ENCODE data around the gene CYP4Z1.
"Not testable (repeated sequence)": the region's sequence is repeated elsewhere in the genome, so short reads cannot be mapped to it uniquely, and the experiment has no call there.

The CYP4Z1 gene

GRCh38 chr1:47067097-47067594 lies at the start of gene CYP4Z1:
Gene CYP4Z1 (plus strand): TSS chr1:47067231. CDS start chr1:47067491, 260 bp downstream.
- DNase-seq = no peak

- DNase-seq = no peak
Observed at GRCh38 chr1:47021070-47021469, 46.0 kb upstream of the CYP4Z1 start.

GRCh38 chr1:47023268-47024140 lies 43.5 kb upstream of the CYP4Z1 start, which contains the start of gene CYP4X1:
Gene CYP4X1 (plus strand): TSS chr1:47023669. CDS start chr1:47023818, 149 bp downstream.
- no peak for DNase-seq

GRCh38 chr1:47024141-47024801 lies 42.8 kb upstream of the CYP4Z1 start:
- DNase-seq = no peak

- DNase-seq = no peak
Observed at GRCh38 chr1:47030170-47030805, 36.7 kb upstream of the CYP4Z1 start.

GRCh38 chr1:47031059-47031458 lies 36.0 kb upstream of the CYP4Z1 start:
- no peak for DNase-seq

GRCh38 chr1:47031585-47031984 lies 35.4 kb upstream of the CYP4Z1 start:
- no peak for DNase-seq

GRCh38 chr1:47036764-47037163 lies 30.3 kb upstream of the CYP4Z1 start:
- DNase-seq = no peak

GRCh38 chr1:47059376-47059775 lies 7.7 kb upstream of the CYP4Z1 start:
- no peak for DNase-seq

GRCh38 chr1:47069080-47069479 lies 2.0 kb downstream of the CYP4Z1 start:
- DNase-seq = not testable (repeated sequence)

- DNase-seq = not testable (repeated sequence)
Observed at GRCh38 chr1:47069509-47069908, 2.5 kb downstream of the CYP4Z1 start.

GRCh38 chr1:47089356-47089755 lies 22.3 kb downstream of the CYP4Z1 start:
- DNase-seq = not testable (repeated sequence)

- DNase-seq = not testable (repeated sequence)
Observed at GRCh38 chr1:47091476-47091875, 24.4 kb downstream of the CYP4Z1 start.

- DNase-seq = no peak
Observed at GRCh38 chr1:47104816-47105215, 37.8 kb downstream of the CYP4Z1 start.

GRCh38 chr1:47106792-47107191 lies 39.8 kb downstream of the CYP4Z1 start:
- no peak for DNase-seq

GRCh38 chr1:47107851-47108574 lies 41.0 kb downstream of the CYP4Z1 start:
- not testable (repeated sequence) for DNase-seq

- not testable (repeated sequence) for DNase-seq
Observed at GRCh38 chr1:47109482-47109881, 42.5 kb downstream of the CYP4Z1 start.

GRCh38 chr1:47113178-47113577 lies 46.1 kb downstream of the CYP4Z1 start:
- DNase-seq = no peak

GRCh38 chr1:47121039-47121438 lies 54.0 kb downstream of the CYP4Z1 start:
- not testable (repeated sequence) for DNase-seq

- not testable (repeated sequence) for DNase-seq
Observed at GRCh38 chr1:47124834-47125233, 57.8 kb downstream of the CYP4Z1 start.

GRCh38 chr1:47126997-47127396 lies 60.0 kb downstream of the CYP4Z1 start:
- DNase-seq = not testable (repeated sequence)

GRCh38 chr1:47128221-47128620 lies 61.2 kb downstream of the CYP4Z1 start:
- no peak for DNase-seq
